Left ventricle myocardium inferior (tissue), 1 donor: ENCODE data around the gene RAP1GAP2. TPM values are rescaled to one million over a fixed set of nuclear protein-coding genes. Genes with fewer than 3 reads are reported as not detected.
A peak's percentile ranks its signal among the peaks of the same experiment; 100 is the strongest.

Experiments used
- DNase-seq: peaks from one replicate; pipeline ENCODE4 v3.0.0-alpha.2; 2020
- H3K27ac ChIP-seq: fragments of 200-600 bp; replicated peaks from 2 replicates; pipeline ENCODE4 v1.8.0; 2021
- H3K27me3 ChIP-seq: fragments of 200-600 bp; 2 replicates; pipeline ENCODE4 v1.8.0; 2021; ENCODE audit warnings: low read depth
- H3K36me3 ChIP-seq: fragments of 200-600 bp; 2 replicates; pipeline ENCODE4 v1.8.0; 2021
- H3K4me1 ChIP-seq: fragments of 200-600 bp; 2 replicates; pipeline ENCODE4 v1.8.0; 2021
- H3K4me3 ChIP-seq: fragments of 200-600 bp; 2 replicates; pipeline ENCODE4 v1.8.0; 2021; ENCODE audit warnings: mild to moderate bottlenecking, moderate library complexity
- H3K9me3 ChIP-seq: fragments of 200-600 bp; replicated peaks from 2 replicates; pipeline ENCODE4 v1.8.0; 2021
- intact Hi-C: fragments of 100-400 bp; cut with micrococcal nuclease; formaldehyde crosslinking; loops from one replicate; pipeline ENCODE4 v1.11.0; 2022
- total RNA-seq: library from RNA; stranded (reverse); fragmentation: NEBNext Ultra II Directional; extraction: Animal tissue kit (Norgen Biotek cat#: 25700); gene quantifications from one replicate; pipeline ENCODE4 v1.2.1, GENCODE V29; 2021
- TF ChIP-seq, protein P1 (sequence below): fragments of 200-600 bp; IDR thresholded peaks from 2 replicates; pipeline ENCODE4 v1.8.0; 2021; ENCODE audit warnings: antibody characterized with exemption, mild to moderate bottlenecking, borderline replicate concordance
- donor health status: DM: no; HTN: yes; CAD: no; lungs with severe emphysema.

The RAP1GAP2 gene
- total RNA-seq, 1 donor from 2014 or later = 63.8 TPM

DNA sequence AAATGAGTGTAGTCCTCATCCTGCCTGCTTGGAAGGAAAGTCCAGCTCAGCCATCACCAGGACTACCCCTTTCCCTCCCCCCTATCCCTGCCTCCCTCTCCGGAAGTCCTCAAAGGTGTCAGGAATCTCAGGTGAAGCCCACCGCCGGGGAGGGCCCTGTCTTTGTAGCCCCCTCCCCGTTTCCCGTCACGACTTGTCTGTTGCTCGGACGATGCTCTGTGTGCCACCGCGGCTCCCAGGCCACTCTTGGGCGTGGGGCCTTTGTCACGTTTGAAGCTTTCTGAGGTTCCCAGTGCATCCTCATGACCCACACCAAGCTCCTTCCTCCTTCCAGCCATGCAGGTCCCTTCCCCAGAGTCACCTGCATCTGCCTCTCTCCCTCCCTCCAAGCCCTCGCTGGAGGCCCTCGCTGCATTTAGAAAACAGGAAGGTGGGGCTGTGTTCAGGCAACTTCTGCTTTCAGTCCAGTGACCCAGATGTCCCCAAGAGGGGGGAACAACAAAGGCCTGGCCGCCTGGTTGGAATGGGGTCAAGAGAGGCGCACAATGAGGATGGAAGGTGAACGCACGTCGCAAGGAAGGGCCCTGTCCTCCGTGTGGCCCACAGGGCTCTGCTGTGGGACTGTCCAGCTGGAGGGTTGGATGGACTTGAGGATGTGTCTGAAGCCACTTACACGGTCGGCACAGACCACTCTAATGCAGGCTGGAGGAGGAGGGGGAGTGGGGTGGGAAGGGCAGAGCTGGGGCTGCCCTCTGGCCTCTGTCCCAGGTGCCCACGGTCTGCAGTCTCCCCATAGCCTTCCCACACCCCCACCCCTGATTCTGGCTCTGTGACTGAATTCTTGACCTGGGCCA lies 207.3 kb downstream of the RAP1GAP2 start:
- Histone ChIP-seq H3K27me3 (no peaks in the 10 kb centered on the region), H3K4me1 (peaks cover 56% of the 10 kb centered on the region), H3K4me3 (peak overlapping the region; percentile 53), H3K27ac (peak overlapping the region; percentile 92), H3K9me3 (no peaks in the 10 kb centered on the region), H3K36me3 (peaks cover 5% of the 10 kb centered on the region)
- TF ChIP-seq, protein P1, sequence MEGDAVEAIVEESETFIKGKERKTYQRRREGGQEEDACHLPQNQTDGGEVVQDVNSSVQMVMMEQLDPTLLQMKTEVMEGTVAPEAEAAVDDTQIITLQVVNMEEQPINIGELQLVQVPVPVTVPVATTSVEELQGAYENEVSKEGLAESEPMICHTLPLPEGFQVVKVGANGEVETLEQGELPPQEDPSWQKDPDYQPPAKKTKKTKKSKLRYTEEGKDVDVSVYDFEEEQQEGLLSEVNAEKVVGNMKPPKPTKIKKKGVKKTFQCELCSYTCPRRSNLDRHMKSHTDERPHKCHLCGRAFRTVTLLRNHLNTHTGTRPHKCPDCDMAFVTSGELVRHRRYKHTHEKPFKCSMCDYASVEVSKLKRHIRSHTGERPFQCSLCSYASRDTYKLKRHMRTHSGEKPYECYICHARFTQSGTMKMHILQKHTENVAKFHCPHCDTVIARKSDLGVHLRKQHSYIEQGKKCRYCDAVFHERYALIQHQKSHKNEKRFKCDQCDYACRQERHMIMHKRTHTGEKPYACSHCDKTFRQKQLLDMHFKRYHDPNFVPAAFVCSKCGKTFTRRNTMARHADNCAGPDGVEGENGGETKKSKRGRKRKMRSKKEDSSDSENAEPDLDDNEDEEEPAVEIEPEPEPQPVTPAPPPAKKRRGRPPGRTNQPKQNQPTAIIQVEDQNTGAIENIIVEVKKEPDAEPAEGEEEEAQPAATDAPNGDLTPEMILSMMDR = no peak
- DNase-seq = peak; percentile 44
- intact Hi-C loops = no loop called here

DNA sequence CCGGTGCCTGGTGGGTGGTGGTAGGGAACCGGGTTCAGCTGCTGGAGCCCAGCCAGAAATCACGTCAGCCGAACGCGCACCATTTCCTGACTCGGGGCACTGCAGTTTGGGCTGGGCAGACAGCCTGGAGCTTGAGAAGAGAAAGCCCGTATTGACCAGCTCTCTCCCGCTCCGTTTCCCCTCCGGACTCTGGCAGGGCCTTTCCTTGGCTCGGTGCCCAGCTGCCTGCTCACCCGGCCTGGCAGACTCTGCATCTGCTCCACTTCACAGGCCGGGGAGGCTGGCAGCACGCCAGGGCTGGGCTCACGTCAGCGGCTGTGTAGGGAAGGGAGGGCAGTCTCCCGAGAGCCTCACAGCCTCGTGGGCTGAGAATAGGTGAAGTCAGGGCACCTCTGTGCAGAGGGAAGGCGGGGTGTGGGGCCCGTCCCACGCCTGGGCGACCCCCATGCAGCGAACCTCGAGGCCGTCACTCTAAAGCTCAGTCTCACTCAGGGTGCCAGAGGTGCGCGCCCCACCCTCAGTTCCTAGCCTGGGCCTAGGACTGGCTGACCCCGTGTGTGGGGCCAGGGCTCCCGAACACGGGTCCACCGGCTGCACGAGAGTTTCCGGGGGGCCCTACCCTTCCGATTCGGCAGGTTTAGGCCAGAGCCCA lies 208.0 kb downstream of the RAP1GAP2 start:
- TF ChIP-seq, protein P1 = no peak
- peak; percentile 99 for DNase-seq
- Histone ChIP-seq H3K27ac (peak overlapping the region; percentile 92), H3K36me3 (no peaks in the 10 kb centered on the region), H3K9me3 (no peaks in the 10 kb centered on the region), H3K4me1 (peaks cover 59% of the 10 kb centered on the region), H3K4me3 (peak overlapping the region; percentile 53), H3K27me3 (no peaks in the 10 kb centered on the region)
- intact Hi-C loops = no loop called here

DNA sequence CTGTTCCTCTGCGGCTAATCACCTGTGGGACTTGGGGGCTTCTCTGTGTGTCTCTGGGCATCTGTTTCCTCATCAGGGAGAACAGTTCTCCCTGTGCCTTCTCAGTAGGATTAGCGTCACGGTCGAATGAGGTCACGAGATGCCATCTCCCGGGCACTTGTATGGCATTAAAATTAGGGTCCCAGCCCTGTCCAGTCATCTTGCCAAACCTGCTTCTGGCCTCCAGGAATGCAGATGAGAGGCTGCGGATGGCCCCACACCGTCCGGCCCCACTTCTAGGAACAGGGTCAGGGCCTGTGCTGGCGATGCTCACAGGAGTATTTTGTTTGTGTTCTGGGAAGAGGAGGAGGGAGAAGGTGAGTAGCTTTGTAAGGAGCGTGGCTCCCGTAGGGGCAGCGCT lies 208.7 kb downstream of the RAP1GAP2 start:
- no peaks in the 10 kb centered on the region for H3K36me3 ChIP-seq
- peak overlapping the region; percentile 53 for H3K4me3 ChIP-seq
- TF ChIP-seq, protein P1 = no peak
- H3K27me3 ChIP-seq = no peaks in the 10 kb centered on the region
- peak overlapping the region; percentile 92 for H3K27ac ChIP-seq
- peaks cover 62% of the 10 kb centered on the region for H3K4me1 ChIP-seq
- no peaks in the 10 kb centered on the region for H3K9me3 ChIP-seq
- DNase-seq = no peak
- intact Hi-C loops = no loop called here

DNA sequence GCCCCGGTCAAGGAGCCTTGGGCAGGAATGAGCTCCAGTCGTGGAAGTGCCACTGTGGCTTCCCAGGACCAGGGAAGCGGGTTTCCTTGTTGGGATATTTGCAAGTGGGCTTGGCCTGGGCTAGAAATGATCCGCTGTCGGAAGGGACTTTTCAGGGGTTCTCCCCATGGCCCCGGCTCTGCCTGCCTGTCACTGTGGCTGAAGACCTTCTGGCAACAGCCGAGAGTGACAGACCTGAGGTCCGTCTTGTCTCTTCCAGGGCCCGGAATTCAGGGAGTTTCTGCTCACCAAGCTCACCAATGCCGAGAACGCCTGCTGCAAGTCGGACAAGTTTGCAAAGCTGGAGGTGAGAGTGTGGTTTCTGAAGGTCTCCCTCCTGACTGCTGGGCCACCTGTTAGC lies 209.5 kb downstream of the RAP1GAP2 start:
- H3K4me3 ChIP-seq = no peak overlapping the region
- H3K9me3 ChIP-seq = no peaks in the 10 kb centered on the region
- H3K27me3 ChIP-seq = no peaks in the 10 kb centered on the region
- H3K27ac ChIP-seq = no peak overlapping the region
- peaks cover 62% of the 10 kb centered on the region for H3K4me1 ChIP-seq
- no peak for DNase-seq
- no peaks in the 10 kb centered on the region for H3K36me3 ChIP-seq
- TF ChIP-seq, protein P1 = no peak
- intact Hi-C loops = no loop called here

DNA sequence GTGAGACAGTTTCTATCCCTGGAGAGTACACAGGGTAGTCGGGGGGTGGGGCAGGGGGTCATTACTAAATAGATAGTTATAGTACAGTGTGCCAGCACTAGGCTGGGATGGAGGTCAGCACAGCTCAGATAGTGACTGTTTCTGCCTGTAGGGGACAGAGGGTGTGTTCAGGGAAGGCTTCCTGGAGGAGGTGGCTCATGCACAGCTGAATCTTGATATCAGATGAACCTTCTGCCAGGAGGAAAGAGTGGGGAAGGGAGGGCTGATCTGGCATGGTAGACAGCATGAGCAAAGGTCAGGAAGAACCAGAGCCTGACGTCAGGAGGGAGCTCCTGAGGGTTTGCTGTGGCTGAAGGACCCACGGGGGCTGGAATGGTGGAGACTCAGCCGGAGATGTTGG lies 210.6 kb downstream of the RAP1GAP2 start:
- H3K27ac ChIP-seq = no peak overlapping the region
- no peaks in the 10 kb centered on the region for H3K9me3 ChIP-seq
- no peaks in the 10 kb centered on the region for H3K36me3 ChIP-seq
- H3K4me1 ChIP-seq = peaks cover 56% of the 10 kb centered on the region
- intact Hi-C loops = no loop called here
- no peak overlapping the region for H3K4me3 ChIP-seq
- H3K27me3 ChIP-seq = no peaks in the 10 kb centered on the region
- TF ChIP-seq, protein P1 = no peak
- DNase-seq = no peak
